ENCODE measurements around the gene KMO.

DNA sequence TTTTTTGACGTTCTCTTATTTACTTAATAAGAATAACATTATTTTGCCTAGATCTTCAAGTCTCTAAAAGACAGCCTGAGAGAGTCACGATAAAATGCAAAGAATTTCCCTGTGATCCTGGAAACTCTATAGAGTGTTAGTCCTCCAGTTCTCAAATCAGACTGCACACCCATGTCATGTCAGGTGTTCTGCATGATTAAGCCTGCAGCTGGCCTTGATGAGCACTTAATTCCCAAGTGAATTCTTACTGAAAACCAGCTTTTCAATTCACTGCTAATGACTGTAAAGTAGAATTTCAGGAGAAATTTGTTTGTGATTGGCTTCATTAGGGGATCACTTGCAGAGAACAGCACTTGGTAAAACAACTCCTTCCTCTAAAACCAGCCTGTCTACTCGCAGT, 66.1 kb downstream of the KMO start:
- TF ChIP-seq, protein P1, sequence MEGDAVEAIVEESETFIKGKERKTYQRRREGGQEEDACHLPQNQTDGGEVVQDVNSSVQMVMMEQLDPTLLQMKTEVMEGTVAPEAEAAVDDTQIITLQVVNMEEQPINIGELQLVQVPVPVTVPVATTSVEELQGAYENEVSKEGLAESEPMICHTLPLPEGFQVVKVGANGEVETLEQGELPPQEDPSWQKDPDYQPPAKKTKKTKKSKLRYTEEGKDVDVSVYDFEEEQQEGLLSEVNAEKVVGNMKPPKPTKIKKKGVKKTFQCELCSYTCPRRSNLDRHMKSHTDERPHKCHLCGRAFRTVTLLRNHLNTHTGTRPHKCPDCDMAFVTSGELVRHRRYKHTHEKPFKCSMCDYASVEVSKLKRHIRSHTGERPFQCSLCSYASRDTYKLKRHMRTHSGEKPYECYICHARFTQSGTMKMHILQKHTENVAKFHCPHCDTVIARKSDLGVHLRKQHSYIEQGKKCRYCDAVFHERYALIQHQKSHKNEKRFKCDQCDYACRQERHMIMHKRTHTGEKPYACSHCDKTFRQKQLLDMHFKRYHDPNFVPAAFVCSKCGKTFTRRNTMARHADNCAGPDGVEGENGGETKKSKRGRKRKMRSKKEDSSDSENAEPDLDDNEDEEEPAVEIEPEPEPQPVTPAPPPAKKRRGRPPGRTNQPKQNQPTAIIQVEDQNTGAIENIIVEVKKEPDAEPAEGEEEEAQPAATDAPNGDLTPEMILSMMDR (IDR thresholded peaks at IDR 0.05; ENCODE audit: extremely low read depth in 1 of 2, insufficient read depth in 1 of 2, low read depth in 1 of 2, low read length in 2 of 2), result no peak
- no peak for TF ChIP-seq POLR2AphosphoS5 (IDR thresholded peaks at IDR 0.05; ENCODE audit: insufficient read depth, low read depth, low read length)
- no peak for TF ChIP-seq POLR2A (IDR thresholded peaks at IDR 0.05; ENCODE audit: low read depth, low read length)
- no peak for TF ChIP-seq EZH2 (IDR thresholded peaks at IDR 0.05; ENCODE audit: borderline replicate concordance, low read depth, low read length, severe bottlenecking)
- TF ChIP-seq, protein P2, sequence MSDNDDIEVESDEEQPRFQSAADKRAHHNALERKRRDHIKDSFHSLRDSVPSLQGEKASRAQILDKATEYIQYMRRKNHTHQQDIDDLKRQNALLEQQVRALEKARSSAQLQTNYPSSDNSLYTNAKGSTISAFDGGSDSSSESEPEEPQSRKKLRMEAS (IDR thresholded peaks at IDR 0.05; ENCODE audit: insufficient read depth, insufficient read length), result no peak

Data from endothelial cell of umbilical vein (primary cell).